Measurements from ENCODE around the gene DAG1. TPM values are rescaled to one million over a fixed set of nuclear protein-coding genes. Genes with fewer than 3 reads are reported as not detected.

DAG1 gene
- total and polyA plus RNA-seq, 7 donors, result 4.2 to 73.4 (median 42.8) TPM

DNA sequence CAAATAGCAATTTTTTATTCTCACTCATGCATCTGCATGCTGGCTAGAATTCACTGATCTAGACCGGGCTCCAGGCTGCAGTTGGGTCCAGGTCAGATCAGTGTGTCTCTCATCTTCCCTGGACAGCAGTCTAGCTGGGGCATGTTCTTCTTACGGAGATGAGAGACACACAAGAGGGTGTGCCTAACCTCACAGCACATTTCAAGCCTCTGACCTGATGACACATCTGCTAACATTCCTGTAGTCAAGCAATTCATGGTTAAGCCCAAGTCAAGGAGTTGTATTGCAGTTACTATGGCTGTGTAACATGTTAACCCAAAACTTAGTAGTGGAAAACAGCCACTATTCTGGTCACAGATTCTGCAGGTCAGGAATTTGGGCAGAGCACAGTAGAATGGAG is 97.3 kb downstream of the DAG1 start:
- 38 to 62% methylated on average over 2 of the region's 2 CpGs for WGBS, 2 donors
- no peaks in the 10 kb centered on the region for H3K36me3 ChIP-seq
- H3K9me3 ChIP-seq, result no peaks in the 10 kb centered on the region
- no peaks in the 10 kb centered on the region for H3K4me1 ChIP-seq
- TF ChIP-seq EP300 (IDR thresholded peaks at IDR 0.05) (no peak), POLR2AphosphoS5 (IDR thresholded peaks at IDR 0.05) (no peak), CTCF (IDR thresholded peaks at IDR 0.05) (no peak), POLR2A (IDR thresholded peaks at IDR 0.05) (no peak)
- intact Hi-C loops (cut with DNase I), result no loop called here
- H3K27me3 ChIP-seq, result no peaks in the 10 kb centered on the region
- H3K4me3 ChIP-seq, result no peak overlapping the region
- H3K27ac ChIP-seq, result no peak overlapping the region
- DNase-seq, result no peak

DNA sequence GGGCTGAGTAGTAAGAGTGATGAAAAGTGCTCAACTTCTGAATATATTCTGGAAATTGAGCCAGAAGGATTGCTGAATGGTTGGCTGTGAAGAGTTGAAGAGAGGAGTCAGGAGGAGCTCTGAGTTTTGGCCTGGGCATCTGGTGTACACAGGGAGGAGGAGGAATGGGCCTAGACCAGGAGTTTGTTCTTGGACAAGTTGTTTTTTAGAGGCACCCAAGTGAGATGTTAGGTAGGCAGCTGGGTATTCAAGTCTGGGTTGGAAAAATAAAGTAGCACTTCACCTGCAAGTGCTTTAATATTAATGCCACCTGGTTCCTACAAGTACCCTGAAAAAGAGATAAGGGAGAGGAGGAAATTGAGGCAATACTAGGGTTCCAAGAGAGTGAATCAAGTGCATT is 98.9 kb downstream of the DAG1 start:
- Histone ChIP-seq H3K4me1 (no peaks in the 10 kb centered on the region), H3K9me3 (no peaks in the 10 kb centered on the region), H3K36me3 (no peaks in the 10 kb centered on the region), H3K27ac (no peak overlapping the region), H3K27me3 (no peaks in the 10 kb centered on the region), H3K4me3 (no peak overlapping the region)
- no peak for TF ChIP-seq CTCF (IDR thresholded peaks at IDR 0.05)
- DNase-seq, result no peak
- intact Hi-C loops (cut with DNase I), result no loop called here

DNA sequence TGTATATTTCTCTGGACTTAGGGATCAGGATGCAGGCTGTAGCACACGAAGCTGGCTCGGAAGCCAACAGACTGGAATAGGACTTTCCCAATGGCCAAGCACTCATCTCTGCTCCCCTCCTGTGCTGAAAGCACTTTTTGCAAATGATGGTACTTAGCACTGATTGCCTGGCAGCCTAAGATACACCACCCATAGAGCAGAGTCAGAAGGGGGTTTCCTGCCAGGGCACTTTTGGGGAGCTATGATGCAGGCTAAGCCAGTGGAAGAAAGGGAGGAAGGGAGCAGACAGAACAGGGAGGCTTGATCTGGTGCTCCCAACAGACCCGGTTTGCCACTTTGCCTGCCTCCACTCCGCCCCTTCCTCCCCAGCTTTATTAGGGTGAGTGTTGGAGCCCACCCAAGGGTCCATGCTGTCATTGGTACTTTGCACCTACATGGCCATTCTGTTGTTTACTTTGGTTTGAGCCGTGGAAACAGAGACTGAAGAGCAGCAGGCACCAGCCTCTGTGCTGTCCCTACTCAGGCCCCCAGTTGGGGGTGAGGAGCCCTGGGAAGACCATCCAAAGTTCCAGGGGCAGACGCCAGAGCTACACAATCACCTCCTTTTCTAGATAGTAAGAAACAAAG is 100.1 kb downstream of the DAG1 start:
- Histone ChIP-seq H3K4me1 (no peaks in the 10 kb centered on the region), H3K4me3 (no peak overlapping the region), H3K9me3 (no peaks in the 10 kb centered on the region), H3K27ac (no peak overlapping the region), H3K27me3 (no peaks in the 10 kb centered on the region), H3K36me3 (no peaks in the 10 kb centered on the region)
- TF ChIP-seq CTCF (IDR thresholded peaks at IDR 0.05), result no peak
- TF ChIP-seq EP300 (IDR thresholded peaks at IDR 0.05), result no peak
- no peak for TF ChIP-seq POLR2AphosphoS5 (IDR thresholded peaks at IDR 0.05)
- no peak for TF ChIP-seq POLR2A (IDR thresholded peaks at IDR 0.05)
- WGBS, 2 donors, result 59 to 73% methylated on average over 6 of the region's 6 CpGs
- no peak for DNase-seq
- intact Hi-C loops (cut with DNase I), result no loop called here

GRCh38 chr3:49582177-49582576 is 112.1 kb downstream of the DAG1 start:
- intact Hi-C loops (cut with DNase I), result no loop called here
- Histone ChIP-seq H3K4me3 (no peak overlapping the region), H3K4me1 (no peaks in the 10 kb centered on the region), H3K27ac (no peak overlapping the region), H3K36me3 (no peaks in the 10 kb centered on the region), H3K9me3 (no peaks in the 10 kb centered on the region), H3K27me3 (no peaks in the 10 kb centered on the region)
- TF ChIP-seq POLR2AphosphoS5 (IDR thresholded peaks at IDR 0.05) (no peak), CTCF (IDR thresholded peaks at IDR 0.05) (no peak), POLR2A (IDR thresholded peaks at IDR 0.05) (no peak), EP300 (IDR thresholded peaks at IDR 0.05) (no peak)
- no peak for DNase-seq

Small RNA genes lying within 50 kb of the gene (small RNA-seq; reads per million reads assigned to genes)
- 0 reads per million in 3 donors for gene RNA5SP130

Other genes with a start within 250 kb of the DAG1 start
- 10 to 100 TPM in 1 of 4 donors, 1 to 10 TPM in 3; 2.5 to 19.4 (median 4.5) TPM for gene C3orf62, start 193.0 kb upstream of the DAG1 start, total RNA-seq
- 1 to 10 TPM; 1.2 to 7.5 (median 1.8) TPM for gene C3orf62, start 193.0 kb upstream of the DAG1 start, polyA plus RNA-seq
- 10 to 100 TPM; 16.3 to 28.2 (median 20.5) TPM for gene USP4, start 130.2 kb upstream of the DAG1 start, total RNA-seq
- 10 to 100 TPM; 19.0 to 31.9 (median 22.2) TPM for gene USP4, start 130.2 kb upstream of the DAG1 start, polyA plus RNA-seq
- 100 to 1,000 TPM; 164 to 331 (median 268) TPM for gene GPX1, start 111.9 kb upstream of the DAG1 start, total RNA-seq
- 100 to 1,000 TPM; 359 to 380 (median 367) TPM for gene GPX1, start 111.9 kb upstream of the DAG1 start, polyA plus RNA-seq
- gene RHOA, start 58.3 kb upstream of the DAG1 start, total RNA-seq, result 100 to 1,000 TPM; 369 to 440 (median 416) TPM
- gene RHOA, start 58.3 kb upstream of the DAG1 start, polyA plus RNA-seq, result 100 to 1,000 TPM; 384 to 516 (median 451) TPM
- 10 to 100 TPM; 15.1 to 25.0 (median 16.5) TPM for gene TCTA, start 57.8 kb upstream of the DAG1 start, total RNA-seq
- 10 to 100 TPM; 35.1 to 47.6 (median 40.2) TPM for gene TCTA, start 57.8 kb upstream of the DAG1 start, polyA plus RNA-seq
- gene AMT, start 47.8 kb upstream of the DAG1 start, total RNA-seq, result 10 to 100 TPM in 1 of 4 donors, 1 to 10 TPM in 3; 3.1 to 16.1 (median 4.6) TPM
- 10 to 100 TPM; 11.5 to 12.0 (median 11.8) TPM for gene AMT, start 47.8 kb upstream of the DAG1 start, polyA plus RNA-seq
- gene NICN1, start 40.9 kb upstream of the DAG1 start, total RNA-seq, result 1 to 10 TPM; 2.5 to 9.7 (median 4.5) TPM
- 10 to 100 TPM in 1 of 3 donors, 1 to 10 TPM in 2; 3.6 to 11.6 (median 5.1) TPM for gene NICN1, start 40.9 kb upstream of the DAG1 start, polyA plus RNA-seq
- gene BSN, start 84.2 kb downstream of the DAG1 start, total RNA-seq, result under 1 TPM; 0.55 to 0.81 (median 0.69) TPM
- gene BSN, start 84.2 kb downstream of the DAG1 start, polyA plus RNA-seq, result under 1 TPM in 2 of 3 donors, not detected in 1; under 0.01 to 0.35 TPM
- gene APEH, start 204.1 kb downstream of the DAG1 start, total RNA-seq, result 10 to 100 TPM; 49.0 to 64.8 (median 57.7) TPM
- 100 to 1,000 TPM in 1 of 3 donors, 10 to 100 TPM in 2; 64.9 to 102 (median 71.4) TPM for gene APEH, start 204.1 kb downstream of the DAG1 start, polyA plus RNA-seq
- gene MST1, start 219.2 kb downstream of the DAG1 start, total RNA-seq, result 10 to 100 TPM in 2 of 4 donors, 1 to 10 TPM in 2; 3.9 to 12.5 (median 7.7) TPM
- gene MST1, start 219.2 kb downstream of the DAG1 start, polyA plus RNA-seq, result 10 to 100 TPM in 1 of 3 donors, 1 to 10 TPM in 1, not detected in 1; 3.0 to 18.1 TPM
- gene RNF123, start 219.3 kb downstream of the DAG1 start, total RNA-seq, result 10 to 100 TPM; 16.5 to 29.4 (median 20.8) TPM
- 10 to 100 TPM; 12.5 to 28.6 (median 14.4) TPM for gene RNF123, start 219.3 kb downstream of the DAG1 start, polyA plus RNA-seq
- gene AMIGO3, start 249.4 kb downstream of the DAG1 start, total RNA-seq, result under 1 TPM in 2 of 4 donors, not detected in 2; 0.71 to 0.82 TPM
- gene AMIGO3, start 249.4 kb downstream of the DAG1 start, polyA plus RNA-seq, result 1 to 10 TPM in 1 of 3 donors, under 1 TPM in 1, not detected in 1; 0.46 to 1.2 TPM

All from sigmoid colon (tissue), 7 donors.